MM.1S (cell line): ENCODE measurements around the gene EHBP1.

ENCODE experiments used
- EZH2phosphoT487 ChIP-seq: fragments of 300-600 bp; sonication (generic); IDR thresholded peaks from 2 replicates; pipeline ENCODE4 v1.6.1; 2018; ENCODE audit warnings: antibody characterized with exemption, low read length
- TF ChIP-seq, protein P1 (sequence below): fragments of 300-600 bp; sonication (generic); IDR thresholded peaks from 2 replicates; pipeline ENCODE4 v1.5.1; 2016; ENCODE audit warnings: antibody characterized with exemption, low read length, mixed read lengths

DNA sequence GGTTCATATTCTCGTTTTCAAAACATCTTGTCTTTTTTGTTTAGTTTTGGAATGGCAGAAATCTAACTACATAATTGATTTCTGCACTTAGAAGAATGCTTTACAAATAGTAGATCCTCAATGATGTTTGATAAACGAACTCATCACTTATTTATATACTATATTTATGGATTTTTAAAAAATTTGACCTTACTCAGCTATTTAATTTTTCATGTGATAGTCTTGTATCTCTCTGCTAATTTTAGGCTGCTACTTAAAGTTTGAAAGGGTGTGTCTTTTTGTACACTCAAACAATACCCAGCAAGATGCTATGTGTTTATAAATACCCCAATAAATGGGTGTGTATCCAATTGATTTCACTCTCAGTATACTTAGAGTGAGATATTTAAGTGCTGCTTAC, 86.9 kb downstream of the EHBP1 start:
- TF ChIP-seq, protein P1, sequence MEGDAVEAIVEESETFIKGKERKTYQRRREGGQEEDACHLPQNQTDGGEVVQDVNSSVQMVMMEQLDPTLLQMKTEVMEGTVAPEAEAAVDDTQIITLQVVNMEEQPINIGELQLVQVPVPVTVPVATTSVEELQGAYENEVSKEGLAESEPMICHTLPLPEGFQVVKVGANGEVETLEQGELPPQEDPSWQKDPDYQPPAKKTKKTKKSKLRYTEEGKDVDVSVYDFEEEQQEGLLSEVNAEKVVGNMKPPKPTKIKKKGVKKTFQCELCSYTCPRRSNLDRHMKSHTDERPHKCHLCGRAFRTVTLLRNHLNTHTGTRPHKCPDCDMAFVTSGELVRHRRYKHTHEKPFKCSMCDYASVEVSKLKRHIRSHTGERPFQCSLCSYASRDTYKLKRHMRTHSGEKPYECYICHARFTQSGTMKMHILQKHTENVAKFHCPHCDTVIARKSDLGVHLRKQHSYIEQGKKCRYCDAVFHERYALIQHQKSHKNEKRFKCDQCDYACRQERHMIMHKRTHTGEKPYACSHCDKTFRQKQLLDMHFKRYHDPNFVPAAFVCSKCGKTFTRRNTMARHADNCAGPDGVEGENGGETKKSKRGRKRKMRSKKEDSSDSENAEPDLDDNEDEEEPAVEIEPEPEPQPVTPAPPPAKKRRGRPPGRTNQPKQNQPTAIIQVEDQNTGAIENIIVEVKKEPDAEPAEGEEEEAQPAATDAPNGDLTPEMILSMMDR = no peak
- no peak for TF ChIP-seq EZH2phosphoT487
